PC-3 (cell line): ENCODE measurements around the gene MYMK. TPM values are rescaled to one million over a fixed set of nuclear protein-coding genes. Genes with fewer than 3 reads are reported as not detected.

Source experiments
- ATAC-seq: fragments of 200-7000 bp; cut with Tn5 transposase; 2 replicates; pipeline ENCODE4 v1.9.1; 2020; ENCODE audit warnings: mild to moderate bottlenecking, moderate library complexity
- BruUV-seq: library from RNA; stranded (reverse); fragments of 400-500 nt; replicated peaks from 2 replicates; lab custom pipeline; 2021; lab: Mats Ljungman, UMichigan
- CTCF ChIA-PET: fragments of 300-600 bp; sonication (Branson Sonifier 250); formaldehyde crosslinking; loops from one replicate; lab custom pipeline; 2022; ENCODE audit warnings: antibody characterized with exemption; lab: Charles Lee
- POLR2A ChIA-PET: fragments of 300-600 bp; sonication (Branson Sonifier 250); formaldehyde crosslinking; loops from one replicate; lab custom pipeline; 2022; ENCODE audit warnings: antibody characterized with exemption; ENCODE audit not compliant: unreplicated experiment; lab: Charles Lee
- DNase-seq: peaks from one replicate; pipeline ENCODE4 v3.0.0-alpha.2; 2015
- H2AFZ ChIP-seq: fragments of 300-600 bp; sonication (generic); 2 replicates; pipeline ENCODE4 v1.6.0; 2016; ENCODE audit warnings: antibody characterized with exemption, low read length
- H3F3A ChIP-seq: fragments of 300-600 bp; sonication (generic); one replicate; pipeline ENCODE4 v1.6.0; 2017; ENCODE audit warnings: antibody characterized with exemption, low read length, control low read depth, mild to moderate bottlenecking; ENCODE audit not compliant: unreplicated experiment
- H3K27ac ChIP-seq: fragments of 300-600 bp; sonication (generic); 2 replicates; pipeline ENCODE4 v1.5.1; 2016; ENCODE audit warnings: mild to moderate bottlenecking, low read length
- H3K27me3 ChIP-seq: fragments of 300-600 bp; sonication (generic); 2 replicates; pipeline ENCODE4 v1.6.1; 2016; ENCODE audit warnings: low read length, mixed read lengths
- H3K36me3 ChIP-seq: fragments of 300-600 bp; sonication (generic); 2 replicates; pipeline ENCODE4 v1.6.1; 2016; ENCODE audit warnings: low read depth, mixed run types, low read length, mixed read lengths
- H3K4me1 ChIP-seq: fragments of 300-600 bp; sonication (generic); 2 replicates; pipeline ENCODE4 v1.5.1; 2016; ENCODE audit warnings: low read length; ENCODE audit not compliant: insufficient read depth
- H3K4me2 ChIP-seq: fragments of 300-600 bp; sonication (generic); 2 replicates; pipeline ENCODE4 v1.6.0; 2016; ENCODE audit warnings: low read length
- H3K4me3 ChIP-seq: fragments of 300-600 bp; sonication (generic); 2 replicates; pipeline ENCODE4 v1.5.1; 2016; ENCODE audit warnings: mild to moderate bottlenecking, low read length, mixed read lengths
- H3K79me2 ChIP-seq: fragments of 300-600 bp; sonication (generic); 2 replicates; pipeline ENCODE4 v1.6.1; 2017; ENCODE audit warnings: low read length, mixed read lengths
- H3K9ac ChIP-seq: fragments of 300-600 bp; sonication (generic); 2 replicates; pipeline ENCODE4 v1.6.0; 2016; ENCODE audit warnings: mild to moderate bottlenecking, low read length
- H3K9me2 ChIP-seq: fragments of 300-600 bp; sonication (generic); replicated peaks from 2 replicates; pipeline ENCODE4 v1.6.1; 2016; ENCODE audit warnings: mixed run types, low read length, mixed read lengths
- H3K9me3 ChIP-seq: fragments of 300-600 bp; sonication (generic); 2 replicates; pipeline ENCODE4 v1.6.1; 2016; ENCODE audit warnings: low read length, mixed read lengths
- H4K20me1 ChIP-seq: fragments of 300-600 bp; sonication (generic); 2 replicates; pipeline ENCODE4 v1.6.1; 2016; ENCODE audit warnings: low read length, mixed read lengths
- EZH2 ChIP-seq: fragments of 300-600 bp; sonication (generic); IDR thresholded peaks from one replicate; pipeline ENCODE4 v1.6.1; 2017; ENCODE audit warnings: antibody characterized with exemption, mild to moderate bottlenecking, low read length; ENCODE audit not compliant: unreplicated experiment
- EZH2phosphoT487 ChIP-seq: fragments of 300-600 bp; sonication (generic); IDR thresholded peaks from 2 replicates; pipeline ENCODE4 v1.6.1; 2018; ENCODE audit warnings: mild to moderate bottlenecking, antibody characterized with exemption, low read length, borderline replicate concordance
- intact Hi-C: fragments of 100-400 bp; cut with micrococcal nuclease; formaldehyde crosslinking; loops from 2 replicates; pipeline ENCODE4 v1.9.0; 2023
- total RNA-seq: library from RNA; depleted of rRNA; stranded (reverse); fragments of >200 nt; gene quantifications from 2 replicates; pipeline ENCODE4 v1.2.3, GENCODE V29; 2014
- TF ChIP-seq, protein P1 (sequence below): fragments of 300-600 bp; sonication (generic); conservative IDR thresholded peaks from 2 replicates; pipeline ENCODE4 v1.5.1; 2017; ENCODE audit warnings: antibody characterized with exemption, low read depth, mild to moderate bottlenecking, low read length

The MYMK gene
- total RNA-seq, 1 experiment from 2014 or later, result not detected

DNA sequence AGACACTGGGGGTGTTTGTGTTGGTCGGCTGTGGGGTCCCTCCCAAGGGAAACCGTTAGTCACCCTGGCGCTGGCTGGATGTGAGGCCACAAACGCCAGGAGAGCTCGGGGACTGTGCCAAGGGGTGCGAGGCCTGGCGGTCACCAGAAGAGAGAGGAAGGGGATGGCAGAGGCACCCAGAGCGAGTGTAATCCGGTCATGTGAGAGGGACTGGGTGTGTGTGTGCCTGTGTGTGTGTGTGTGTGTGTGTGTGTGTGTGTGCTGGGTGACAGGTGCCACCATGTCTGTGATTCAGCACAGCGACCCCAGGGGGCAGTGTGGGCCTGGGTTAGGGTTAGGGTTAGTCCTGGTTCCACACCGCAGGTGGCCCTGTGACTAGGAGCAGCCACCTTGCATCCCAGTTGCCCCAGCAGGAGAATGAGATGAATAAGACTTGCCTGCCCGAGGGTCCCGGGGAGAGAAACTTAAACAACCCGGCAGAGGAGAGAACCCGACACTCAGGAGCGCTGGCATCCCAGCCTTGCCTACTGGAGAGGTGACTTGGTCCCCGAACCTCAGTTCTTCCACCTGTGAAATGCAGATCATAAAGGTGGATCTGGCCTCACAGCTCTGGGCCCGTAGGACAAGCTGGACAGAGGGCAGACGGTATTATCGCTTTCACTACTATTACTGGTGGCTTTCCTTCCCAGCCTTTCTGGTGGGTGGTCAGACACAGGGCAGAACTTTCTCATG, 8.3 kb upstream of the MYMK start:
- H3K4me3 ChIP-seq, result no peak overlapping the region
- no peak overlapping the region for H3K4me2 ChIP-seq
- no peaks in the 10 kb centered on the region for H3K36me3 ChIP-seq
- no TSS peak for BruUV-seq
- DNase-seq (peak; percentile 57), ATAC-seq (peak; percentile 50)
- intact Hi-C loops, result loop anchor here (2.0 kb wide), 1 partner anchor 194 kb away; no protein-coding TSS in a partner anchor
- peaks cover 17% of the 10 kb centered on the region for H3K27me3 ChIP-seq
- no peaks in the 10 kb centered on the region for H3K9me2 ChIP-seq
- ChIA-PET CTCF (no interaction called here), POLR2A (no interaction called here)
- TF ChIP-seq EZH2, result no peak
- TF ChIP-seq, protein P1, sequence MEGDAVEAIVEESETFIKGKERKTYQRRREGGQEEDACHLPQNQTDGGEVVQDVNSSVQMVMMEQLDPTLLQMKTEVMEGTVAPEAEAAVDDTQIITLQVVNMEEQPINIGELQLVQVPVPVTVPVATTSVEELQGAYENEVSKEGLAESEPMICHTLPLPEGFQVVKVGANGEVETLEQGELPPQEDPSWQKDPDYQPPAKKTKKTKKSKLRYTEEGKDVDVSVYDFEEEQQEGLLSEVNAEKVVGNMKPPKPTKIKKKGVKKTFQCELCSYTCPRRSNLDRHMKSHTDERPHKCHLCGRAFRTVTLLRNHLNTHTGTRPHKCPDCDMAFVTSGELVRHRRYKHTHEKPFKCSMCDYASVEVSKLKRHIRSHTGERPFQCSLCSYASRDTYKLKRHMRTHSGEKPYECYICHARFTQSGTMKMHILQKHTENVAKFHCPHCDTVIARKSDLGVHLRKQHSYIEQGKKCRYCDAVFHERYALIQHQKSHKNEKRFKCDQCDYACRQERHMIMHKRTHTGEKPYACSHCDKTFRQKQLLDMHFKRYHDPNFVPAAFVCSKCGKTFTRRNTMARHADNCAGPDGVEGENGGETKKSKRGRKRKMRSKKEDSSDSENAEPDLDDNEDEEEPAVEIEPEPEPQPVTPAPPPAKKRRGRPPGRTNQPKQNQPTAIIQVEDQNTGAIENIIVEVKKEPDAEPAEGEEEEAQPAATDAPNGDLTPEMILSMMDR, result peak; percentile 60
- no peak for TF ChIP-seq EZH2phosphoT487
- H3K4me1 ChIP-seq, result no peaks in the 10 kb centered on the region
- no peaks in the 10 kb centered on the region for H3K79me2 ChIP-seq
- H3K9ac ChIP-seq, result no peak overlapping the region
- no peak overlapping the region for H3K27ac ChIP-seq
- H3F3A ChIP-seq, result no peaks in the 10 kb centered on the region
- no peak overlapping the region for H2AFZ ChIP-seq
- no peaks in the 10 kb centered on the region for H3K9me3 ChIP-seq
- H4K20me1 ChIP-seq, result no peaks in the 10 kb centered on the region

DNA sequence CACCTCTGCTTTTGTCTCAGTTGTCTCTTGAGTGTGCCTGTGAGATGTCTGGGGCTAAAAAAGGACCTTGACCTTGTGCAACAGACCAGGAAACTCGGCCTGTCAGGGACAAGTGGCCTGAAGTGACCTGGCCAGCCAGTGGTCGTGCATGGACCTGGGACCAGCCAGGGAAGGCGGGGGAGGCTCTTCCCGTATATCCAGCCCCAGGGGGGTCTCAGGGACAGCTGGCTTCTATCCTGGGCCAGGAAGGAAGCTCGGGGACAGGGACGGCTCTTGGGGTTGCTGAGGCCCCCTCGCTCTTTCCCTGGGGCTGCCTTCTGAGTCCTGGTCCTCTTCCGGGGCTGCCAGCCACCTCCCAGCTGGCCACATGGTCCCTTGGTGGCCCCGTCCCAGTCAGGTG, 6.5 kb upstream of the MYMK start:
- Histone ChIP-seq H3K27ac (no peak overlapping the region), H3F3A (no peaks in the 10 kb centered on the region), H4K20me1 (no peaks in the 10 kb centered on the region), H3K36me3 (no peaks in the 10 kb centered on the region), H3K9me2 (no peaks in the 10 kb centered on the region), H2AFZ (no peak overlapping the region), H3K79me2 (no peaks in the 10 kb centered on the region), H3K9me3 (no peaks in the 10 kb centered on the region), H3K4me1 (no peaks in the 10 kb centered on the region), H3K4me2 (no peak overlapping the region), H3K27me3 (peaks cover 17% of the 10 kb centered on the region), H3K4me3 (no peak overlapping the region), H3K9ac (no peak overlapping the region)
- DNase-seq (no peak), ATAC-seq (no peak)
- ChIA-PET CTCF (no interaction called here), POLR2A (no interaction called here)
- intact Hi-C loops, result no loop called here
- no TSS peak for BruUV-seq
- TF ChIP-seq EZH2 (no peak), EZH2phosphoT487 (no peak)
- TF ChIP-seq, protein P1, result no peak

DNA sequence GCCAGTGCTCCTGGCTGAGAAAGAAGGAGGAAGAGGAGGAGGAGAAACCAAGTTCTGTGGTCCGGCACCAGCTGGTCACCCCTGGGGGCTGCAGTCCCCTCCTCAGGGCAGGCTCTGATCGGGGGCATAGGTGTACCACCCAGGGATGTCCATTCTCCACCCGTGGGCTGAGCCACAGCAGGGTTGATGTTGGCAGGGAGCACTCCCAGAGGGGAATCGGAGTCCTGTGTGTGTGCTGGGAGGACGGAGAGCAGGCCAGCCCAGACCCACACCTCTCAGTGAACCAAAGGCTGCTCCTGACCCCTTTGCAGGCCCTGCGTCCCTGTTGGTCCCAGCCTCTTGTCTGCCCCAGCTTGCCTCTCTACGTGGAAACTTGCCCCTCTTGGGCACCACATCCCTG, 5.1 kb upstream of the MYMK start:
- no peak for ATAC-seq

More for the DNA sequence above, 5.1 kb upstream of the MYMK start:
- no peak for TF ChIP-seq EZH2phosphoT487
- TF ChIP-seq EZH2, result no peak
- ChIA-PET POLR2A (no interaction called here), CTCF (no interaction called here)
- H3K79me2 ChIP-seq, result no peaks in the 10 kb centered on the region
- H3K4me1 ChIP-seq, result no peaks in the 10 kb centered on the region
- H2AFZ ChIP-seq, result no peak overlapping the region
- no peaks in the 10 kb centered on the region for H3K36me3 ChIP-seq
- no peaks in the 10 kb centered on the region for H4K20me1 ChIP-seq
- no peak overlapping the region for H3K27ac ChIP-seq
- no TSS peak for BruUV-seq
- no peaks in the 10 kb centered on the region for H3K9me3 ChIP-seq
- peaks cover 15% of the 10 kb centered on the region for H3K27me3 ChIP-seq
- H3F3A ChIP-seq, result no peaks in the 10 kb centered on the region
- intact Hi-C loops, result no loop called here
- DNase-seq, result no peak
- H3K9ac ChIP-seq, result no peak overlapping the region
- no peak overlapping the region for H3K4me3 ChIP-seq
- no peaks in the 10 kb centered on the region for H3K9me2 ChIP-seq
- H3K4me2 ChIP-seq, result no peak overlapping the region
